ENCODE measurements around the gene GINS1. TPM values are rescaled to one million over a fixed set of nuclear protein-coding genes. Genes with fewer than 3 reads are reported as not detected.

Gene GINS1
- total RNA-seq, 1 donor, result 15.9 TPM

DNA sequence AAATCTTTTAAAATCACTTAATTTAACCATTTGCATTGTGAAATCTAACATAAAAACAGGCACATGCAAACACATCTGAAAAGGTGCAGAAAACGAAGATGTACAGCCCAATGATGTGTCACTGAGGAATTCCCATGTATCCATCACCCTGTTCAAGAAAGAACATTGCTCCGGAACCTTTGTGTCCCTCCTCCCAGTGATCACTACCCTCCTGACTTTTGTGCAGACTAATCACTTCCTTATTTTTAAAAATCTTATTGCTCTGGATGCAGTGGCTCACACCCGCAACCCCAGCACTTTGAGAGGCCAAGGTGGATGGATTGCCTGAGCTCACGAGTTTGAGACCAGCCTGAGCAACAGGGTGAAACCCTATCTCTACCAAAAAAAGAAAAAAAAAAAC is 14.6 kb downstream of the GINS1 start:
- no peak overlapping the region for H3K4me3 ChIP-seq (ENCODE audit: low read depth, low read length)
- no peak for DNase-seq (ENCODE audit: low read depth)
- TF ChIP-seq, protein P1, sequence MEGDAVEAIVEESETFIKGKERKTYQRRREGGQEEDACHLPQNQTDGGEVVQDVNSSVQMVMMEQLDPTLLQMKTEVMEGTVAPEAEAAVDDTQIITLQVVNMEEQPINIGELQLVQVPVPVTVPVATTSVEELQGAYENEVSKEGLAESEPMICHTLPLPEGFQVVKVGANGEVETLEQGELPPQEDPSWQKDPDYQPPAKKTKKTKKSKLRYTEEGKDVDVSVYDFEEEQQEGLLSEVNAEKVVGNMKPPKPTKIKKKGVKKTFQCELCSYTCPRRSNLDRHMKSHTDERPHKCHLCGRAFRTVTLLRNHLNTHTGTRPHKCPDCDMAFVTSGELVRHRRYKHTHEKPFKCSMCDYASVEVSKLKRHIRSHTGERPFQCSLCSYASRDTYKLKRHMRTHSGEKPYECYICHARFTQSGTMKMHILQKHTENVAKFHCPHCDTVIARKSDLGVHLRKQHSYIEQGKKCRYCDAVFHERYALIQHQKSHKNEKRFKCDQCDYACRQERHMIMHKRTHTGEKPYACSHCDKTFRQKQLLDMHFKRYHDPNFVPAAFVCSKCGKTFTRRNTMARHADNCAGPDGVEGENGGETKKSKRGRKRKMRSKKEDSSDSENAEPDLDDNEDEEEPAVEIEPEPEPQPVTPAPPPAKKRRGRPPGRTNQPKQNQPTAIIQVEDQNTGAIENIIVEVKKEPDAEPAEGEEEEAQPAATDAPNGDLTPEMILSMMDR (IDR thresholded peaks at IDR 0.05; ENCODE audit: insufficient read depth, low read length), result no peak

DNA sequence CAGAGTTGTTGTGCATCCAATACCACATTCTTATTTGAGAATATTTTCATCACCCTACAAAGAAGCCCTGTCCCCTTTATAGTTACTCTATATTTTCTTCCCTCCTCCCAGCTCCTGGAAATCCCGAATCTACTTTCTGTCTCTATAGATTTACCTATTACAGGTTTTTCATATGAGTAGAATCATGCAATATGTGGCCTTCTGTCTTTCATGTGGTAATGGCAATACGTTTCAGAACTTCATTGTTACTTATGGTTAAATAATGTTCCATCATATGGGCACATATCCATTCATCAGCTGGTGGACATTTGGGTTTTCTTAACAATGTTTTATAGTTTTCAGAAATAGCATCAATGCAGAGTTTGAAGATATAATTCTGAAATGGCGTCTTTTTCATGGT is 17.1 kb downstream of the GINS1 start:
- TF ChIP-seq, protein P1 (IDR thresholded peaks at IDR 0.05; ENCODE audit: insufficient read depth, low read length), result no peak
- no peak for DNase-seq (ENCODE audit: low read depth)

DNA sequence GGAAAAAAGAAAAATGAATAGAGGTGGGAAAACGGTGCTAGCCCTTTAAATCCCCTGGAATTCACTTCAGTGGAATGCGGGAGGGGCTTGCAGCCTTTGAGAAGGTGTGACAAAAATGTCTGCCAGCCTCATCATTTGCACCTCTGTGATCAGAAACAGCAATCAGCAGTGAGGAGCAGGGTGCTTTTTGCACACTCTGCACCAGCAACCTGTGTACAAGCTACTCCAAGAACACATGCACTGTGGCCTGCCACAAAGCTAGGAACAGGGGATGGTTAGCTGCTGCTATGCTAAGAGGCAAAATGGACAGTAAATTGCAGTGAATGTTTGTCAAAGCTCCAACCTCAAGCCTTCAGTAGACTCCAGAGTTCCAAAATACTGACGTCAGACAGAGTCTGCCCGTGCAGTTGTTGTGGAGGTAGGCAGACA is 29.7 kb downstream of the GINS1 start:
- peak; percentile 25 for DNase-seq (ENCODE audit: low read depth)
- H3K4me3 ChIP-seq (ENCODE audit: low read depth, low read length), result no peak overlapping the region
- TF ChIP-seq, protein P1 (IDR thresholded peaks at IDR 0.05; ENCODE audit: insufficient read depth, low read length), result no peak

More for the DNA sequence above, 17.1 kb downstream of the GINS1 start:
- no peak overlapping the region for H3K4me3 ChIP-seq (ENCODE audit: low read depth, low read length)

DNA sequence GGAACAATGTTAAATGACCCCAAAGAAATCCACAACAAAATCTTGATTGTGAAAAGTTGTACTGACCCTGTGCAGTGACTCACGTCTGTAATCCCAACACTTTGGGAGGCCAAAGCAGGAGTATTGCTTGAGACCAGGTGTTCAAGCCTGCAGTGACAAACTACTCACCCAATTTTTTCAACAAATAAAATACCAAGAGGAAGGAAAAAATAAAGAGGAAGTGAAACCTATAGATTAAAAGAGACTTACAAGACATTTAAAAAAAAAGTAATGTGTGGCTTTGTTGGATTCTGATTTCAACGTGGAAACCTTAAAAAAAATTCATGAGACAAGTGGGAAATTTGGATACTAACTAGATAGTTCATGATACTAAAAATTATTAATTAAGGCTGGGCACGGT is 31.9 kb downstream of the GINS1 start:
- no peak for DNase-seq (ENCODE audit: low read depth)
- TF ChIP-seq, protein P1 (IDR thresholded peaks at IDR 0.05; ENCODE audit: insufficient read depth, low read length), result no peak
- H3K4me3 ChIP-seq (ENCODE audit: low read depth, low read length), result no peak overlapping the region

DNA sequence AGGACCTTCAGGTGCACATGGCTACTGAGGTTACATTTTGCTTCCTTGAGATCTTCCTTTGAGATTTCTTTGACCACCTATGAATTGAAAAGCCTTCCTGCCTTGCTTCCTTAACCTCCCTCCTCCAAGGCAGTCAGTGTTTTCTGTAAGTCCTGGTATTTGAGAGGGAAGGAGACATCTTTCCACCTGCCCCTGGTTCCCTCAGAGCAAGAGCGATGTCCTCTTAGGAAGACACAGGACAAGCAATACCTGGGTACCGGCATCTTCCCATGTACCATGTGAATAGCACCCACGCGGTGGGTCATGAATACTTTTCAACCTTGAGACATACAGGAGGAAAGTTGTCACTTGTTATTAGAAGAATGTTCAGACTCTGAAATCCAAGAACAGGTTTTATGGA is 37.1 kb downstream of the GINS1 start:
- no peak overlapping the region for H3K4me3 ChIP-seq (ENCODE audit: low read depth, low read length)
- TF ChIP-seq, protein P1 (IDR thresholded peaks at IDR 0.05; ENCODE audit: insufficient read depth, low read length), result no peak
- DNase-seq (ENCODE audit: low read depth), result no peak

DNA sequence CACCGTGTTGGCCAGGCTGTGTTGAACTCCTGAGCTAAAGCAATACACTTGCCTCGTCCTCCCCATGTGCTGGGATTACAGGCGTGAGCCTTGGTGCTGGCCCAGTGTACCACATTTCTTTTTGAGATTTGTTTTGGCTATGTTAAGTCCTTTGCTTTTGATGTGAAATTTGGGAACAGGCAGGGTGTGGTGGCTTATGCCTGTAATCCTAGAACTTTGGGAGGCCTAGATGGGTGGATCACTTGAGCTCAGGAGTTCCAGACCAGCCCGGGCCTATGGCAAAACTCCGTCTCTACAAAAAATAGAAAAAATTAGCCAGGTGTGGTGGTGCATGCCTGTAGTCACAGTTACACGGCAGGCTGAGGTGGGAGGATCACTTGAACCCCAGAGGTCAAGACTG is 40.2 kb downstream of the GINS1 start:
- DNase-seq (ENCODE audit: low read depth), result no peak
- TF ChIP-seq, protein P1 (IDR thresholded peaks at IDR 0.05; ENCODE audit: insufficient read depth, low read length), result no peak
- H3K4me3 ChIP-seq (ENCODE audit: low read depth, low read length), result no peak overlapping the region

DNA sequence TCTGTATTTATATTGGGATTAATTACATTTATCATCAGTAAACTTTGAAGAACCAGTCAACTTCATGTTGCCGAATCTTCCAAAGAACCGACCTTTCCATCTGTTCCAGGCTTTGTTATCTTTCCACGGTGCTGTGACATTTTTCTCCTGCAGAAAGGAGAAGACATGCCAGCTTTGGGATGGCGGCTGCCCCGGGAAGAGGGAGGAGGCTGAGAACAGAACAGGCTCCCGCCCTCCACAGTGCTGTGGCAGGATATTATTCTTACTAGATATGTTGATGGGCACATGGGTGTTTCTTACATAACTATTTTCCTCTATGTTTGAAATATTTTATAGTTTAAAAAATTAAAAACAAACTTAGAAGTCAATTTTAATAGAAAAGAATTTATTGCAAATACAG is 44.9 kb downstream of the GINS1 start:
- TF ChIP-seq, protein P1 (IDR thresholded peaks at IDR 0.05; ENCODE audit: insufficient read depth, low read length), result no peak

More for the DNA sequence above, 44.9 kb downstream of the GINS1 start:
- no peak overlapping the region for H3K4me3 ChIP-seq (ENCODE audit: low read depth, low read length)
- DNase-seq (ENCODE audit: low read depth), result no peak
